Neutrophil (primary cell): ENCODE measurements around the gene IQCC.
"Not testable (repeated sequence)": the region's sequence is repeated elsewhere in the genome, so short reads cannot be mapped to it uniquely, and the experiment has no call there.

Experiments
- H3K27ac ChIP-seq: fragments of 200-600 bp; sonication (generic); 2 replicates; pipeline ENCODE4 v1.5.1; 2016; ENCODE audit warnings: mild to moderate bottlenecking, moderate library complexity
- H3K27me3 ChIP-seq: fragments of 200-600 bp; sonication (generic); 2 replicates; pipeline ENCODE4 v1.6.0; 2016; ENCODE audit warnings: mild to moderate bottlenecking
- H3K36me3 ChIP-seq: fragments of 200-600 bp; sonication (generic); 2 replicates; pipeline ENCODE4 v1.5.1; 2017
- H3K4me1 ChIP-seq, 2 experiments: fragments of 200-600 bp in 1 of 2; sonication (generic) in 1 of 2; 1 replicate in 1 of 2; 2 replicates in 1 of 2; pipeline versions ENCODE4 v1.5.1 to v1.6.1; 2013 to 2016; ENCODE audit warnings: low read depth in 1 of 2, low read length in 1 of 2, mild to moderate bottlenecking in 1 of 2, moderate library complexity in 1 of 2; ENCODE audit not compliant: control insufficient read depth in 1 of 2, insufficient read depth in 1 of 2
- H3K4me3 ChIP-seq, 2 experiments: fragments of 200-600 bp in 1 of 2; sonication (generic) in 1 of 2; 1 replicate in 1 of 2; 2 replicates in 1 of 2; pipeline ENCODE4 v1.5.1; 2013 to 2016; ENCODE audit warnings: low read depth in 1 of 2, low read length in 1 of 2, mild to moderate bottlenecking in 1 of 2, moderate library complexity in 1 of 2
- H3K9me3 ChIP-seq: fragments of 200-600 bp; sonication (generic); 2 replicates; pipeline ENCODE4 v1.5.1; 2016
- TF ChIP-seq, protein P1 (sequence below): fragments of 200-600 bp; sonication (generic); IDR thresholded peaks from 2 replicates; pipeline ENCODE4 v1.5.1; 2016; ENCODE audit warnings: antibody characterized with exemption

IQCC gene

GRCh38 chr1:32205401-32206370, at the start of gene IQCC:
Gene IQCC (plus strand): TSS chr1:32205671. CDS start chr1:32205682, 11 bp downstream.
- H3K27me3 ChIP-seq = peaks cover 13% of the 10 kb centered on the region
- no peaks in the 10 kb centered on the region for H3K36me3 ChIP-seq
- H3K4me1 ChIP-seq = peaks cover 28 to 29% of the 10 kb centered on the region in 2 experiments
- peak within 1 kb of the TSS; percentile 19 for H3K27ac ChIP-seq
- H3K9me3 ChIP-seq = no peaks in the 10 kb centered on the region
- TF ChIP-seq, protein P1, sequence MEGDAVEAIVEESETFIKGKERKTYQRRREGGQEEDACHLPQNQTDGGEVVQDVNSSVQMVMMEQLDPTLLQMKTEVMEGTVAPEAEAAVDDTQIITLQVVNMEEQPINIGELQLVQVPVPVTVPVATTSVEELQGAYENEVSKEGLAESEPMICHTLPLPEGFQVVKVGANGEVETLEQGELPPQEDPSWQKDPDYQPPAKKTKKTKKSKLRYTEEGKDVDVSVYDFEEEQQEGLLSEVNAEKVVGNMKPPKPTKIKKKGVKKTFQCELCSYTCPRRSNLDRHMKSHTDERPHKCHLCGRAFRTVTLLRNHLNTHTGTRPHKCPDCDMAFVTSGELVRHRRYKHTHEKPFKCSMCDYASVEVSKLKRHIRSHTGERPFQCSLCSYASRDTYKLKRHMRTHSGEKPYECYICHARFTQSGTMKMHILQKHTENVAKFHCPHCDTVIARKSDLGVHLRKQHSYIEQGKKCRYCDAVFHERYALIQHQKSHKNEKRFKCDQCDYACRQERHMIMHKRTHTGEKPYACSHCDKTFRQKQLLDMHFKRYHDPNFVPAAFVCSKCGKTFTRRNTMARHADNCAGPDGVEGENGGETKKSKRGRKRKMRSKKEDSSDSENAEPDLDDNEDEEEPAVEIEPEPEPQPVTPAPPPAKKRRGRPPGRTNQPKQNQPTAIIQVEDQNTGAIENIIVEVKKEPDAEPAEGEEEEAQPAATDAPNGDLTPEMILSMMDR = peak; percentile 12
- H3K4me3 ChIP-seq = peak within 1 kb of the TSS; percentile 66 to 71

DNA sequence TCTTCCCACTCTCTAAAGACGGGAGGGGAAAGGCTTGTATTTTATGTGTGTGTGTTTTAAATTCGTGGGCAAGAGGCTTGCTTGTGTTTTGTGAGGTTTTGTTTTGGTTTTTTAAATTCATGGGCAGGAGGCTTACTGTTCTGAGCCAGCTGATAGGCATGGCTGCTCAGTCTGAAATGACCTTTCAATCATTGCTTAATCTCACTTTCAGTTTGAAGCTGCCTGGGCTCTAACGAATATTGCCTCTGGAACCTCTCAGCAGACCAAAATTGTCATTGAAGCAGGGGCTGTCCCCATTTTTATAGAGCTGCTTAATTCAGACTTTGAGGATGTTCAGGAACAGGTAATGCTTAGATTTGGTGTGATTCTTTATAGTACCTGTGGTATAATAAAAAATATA, 46.3 kb upstream of the IQCC start:
- TF ChIP-seq, protein P1 = no peak
- H3K27ac ChIP-seq = no peak overlapping the region
- no peaks in the 10 kb centered on the region for H3K27me3 ChIP-seq

GRCh38 chr1:32163405-32163804, 42.1 kb upstream of the IQCC start:
- Histone ChIP-seq H3K4me3 (no peak overlapping the region), H3K27ac (no peak overlapping the region), H3K36me3 (peaks cover 95% of the 10 kb centered on the region), H3K27me3 (no peaks in the 10 kb centered on the region), H3K4me1 (no peaks in the 10 kb centered on the region), H3K9me3 (no peaks in the 10 kb centered on the region)
- TF ChIP-seq, protein P1 = no peak

More for the DNA sequence above, 46.3 kb upstream of the IQCC start:
- Histone ChIP-seq H3K36me3 (peaks cover 95% of the 10 kb centered on the region), H3K4me1 (no peaks in the 10 kb centered on the region), H3K9me3 (no peaks in the 10 kb centered on the region), H3K4me3 (no peak overlapping the region)

DNA sequence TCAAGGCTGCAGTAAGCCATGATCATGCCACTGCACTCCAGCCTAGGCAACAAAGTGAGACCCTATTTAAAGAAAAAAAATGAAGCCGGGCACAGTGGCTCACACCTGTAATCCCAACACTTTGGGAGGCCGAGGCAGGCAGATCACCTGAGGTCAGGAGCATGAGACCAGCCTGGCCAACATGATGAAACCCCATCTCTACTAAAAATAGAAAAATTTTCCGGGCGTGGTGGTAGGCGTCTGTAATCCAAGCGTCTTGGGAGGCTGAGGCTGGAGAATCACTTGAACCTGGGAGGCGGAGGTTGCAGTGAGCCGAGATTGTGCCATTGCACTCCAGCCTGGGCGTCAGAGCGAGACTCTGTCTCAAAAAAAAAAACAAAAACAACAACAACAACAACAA, 39.8 kb upstream of the IQCC start:
- not testable (repeated sequence) for H3K27ac ChIP-seq, H3K4me1 ChIP-seq, H3K9me3 ChIP-seq, H3K27me3 ChIP-seq, H3K4me3 ChIP-seq
- H3K36me3 ChIP-seq = peaks cover 91% of the 10 kb centered on the region

DNA sequence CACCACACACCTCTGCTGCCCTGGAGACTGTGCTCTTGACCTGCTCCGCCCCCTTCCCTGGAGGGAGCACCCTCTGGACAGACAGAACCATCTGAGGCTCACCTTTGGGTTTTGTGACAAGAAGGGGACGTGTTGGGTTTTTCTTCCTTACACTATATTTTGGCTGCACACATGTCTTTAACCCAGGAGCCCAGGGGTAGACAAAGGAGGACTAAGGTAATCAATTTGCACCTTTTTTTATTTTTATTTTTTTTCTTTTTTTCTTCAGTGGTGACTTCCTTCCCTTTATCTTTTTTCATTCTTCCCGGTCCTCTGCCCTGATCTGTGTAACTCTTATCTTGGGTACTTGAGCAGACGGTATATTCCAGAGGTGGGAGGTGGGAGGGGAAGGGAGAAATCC, 34.5 kb upstream of the IQCC start:
- TF ChIP-seq, protein P1 = no peak
- Histone ChIP-seq H3K4me3 (no peak overlapping the region), H3K27me3 (no peaks in the 10 kb centered on the region), H3K27ac (no peak overlapping the region), H3K4me1 (peaks cover 5% of the 10 kb centered on the region in 2 experiments), H3K36me3 (peaks cover 79% of the 10 kb centered on the region), H3K9me3 (no peaks in the 10 kb centered on the region)

- Histone ChIP-seq H3K9me3 (no peaks in the 10 kb centered on the region), H3K4me1 (peaks cover 8% of the 10 kb centered on the region in 2 experiments), H3K4me3 (no peak overlapping the region), H3K36me3 (peaks cover 63% of the 10 kb centered on the region), H3K27ac (no peak overlapping the region), H3K27me3 (no peaks in the 10 kb centered on the region)
- TF ChIP-seq, protein P1 = no peak
These were observed 32.7 kb upstream of the IQCC start for GRCh38 chr1:32172621-32173245.
